Lower lobe of right lung (tissue), 2 donors: ENCODE results near the gene GTF2F2. TPM values are rescaled to one million over a fixed set of nuclear protein-coding genes. Genes with fewer than 3 reads are reported as not detected.

Source experiments
- ATAC-seq, 2 donors: fragments of 200-7000 bp; cut with Tn5 transposase; one replicate each; pipeline ENCODE4 v1.9.1; 2020 to 2022; ENCODE audit warnings: mild to moderate bottlenecking in 2 of 2, moderate library complexity in 2 of 2
- DNase-seq: peaks from one replicate; pipeline ENCODE4 v3.0.0-alpha.2; 2020
- H3K27ac ChIP-seq: fragments of 200-600 bp; one replicate; pipeline ENCODE4 v1.8.0; 2022
- H3K27me3 ChIP-seq: fragments of 200-600 bp; one replicate; pipeline ENCODE4 v1.8.0; 2022; ENCODE audit warnings: low read depth
- H3K36me3 ChIP-seq: fragments of 200-600 bp; one replicate; pipeline ENCODE4 v1.8.0; 2022; ENCODE audit warnings: mild to moderate bottlenecking
- H3K4me1 ChIP-seq: fragments of 200-600 bp; one replicate; pipeline ENCODE4 v1.8.0; 2022
- H3K4me3 ChIP-seq: fragments of 200-600 bp; one replicate; pipeline ENCODE4 v1.8.0; 2022; ENCODE audit warnings: mild to moderate bottlenecking
- H3K9me3 ChIP-seq: fragments of 200-600 bp; one replicate; pipeline ENCODE4 v1.8.0; 2022
- intact Hi-C: fragments of 100-400 bp; cut with DNase I; formaldehyde crosslinking; loops from one replicate; pipeline ENCODE4 v1.11.0; 2022
- total RNA-seq: library from RNA; stranded (reverse); fragmentation: NEBNext Ultra II Directional; extraction: Animal tissue kit (Norgen Biotek cat#: 25700); gene quantifications from one replicate; pipeline ENCODE4 v1.2.1, GENCODE V29; 2021
- TF ChIP-seq, protein P1 (sequence below): fragments of 200-600 bp; IDR thresholded peaks from one replicate; pipeline ENCODE4 v1.8.0; 2022; ENCODE audit warnings: antibody characterized with exemption, mild to moderate bottlenecking
- donor health status: DM: no; HTN: yes; CAD: no; lungs with severe emphysema.

GTF2F2 gene
- total RNA-seq, 1 donor from 2014 or later = 15.2 TPM

- DNase-seq = no peak
- TF ChIP-seq, protein P1, sequence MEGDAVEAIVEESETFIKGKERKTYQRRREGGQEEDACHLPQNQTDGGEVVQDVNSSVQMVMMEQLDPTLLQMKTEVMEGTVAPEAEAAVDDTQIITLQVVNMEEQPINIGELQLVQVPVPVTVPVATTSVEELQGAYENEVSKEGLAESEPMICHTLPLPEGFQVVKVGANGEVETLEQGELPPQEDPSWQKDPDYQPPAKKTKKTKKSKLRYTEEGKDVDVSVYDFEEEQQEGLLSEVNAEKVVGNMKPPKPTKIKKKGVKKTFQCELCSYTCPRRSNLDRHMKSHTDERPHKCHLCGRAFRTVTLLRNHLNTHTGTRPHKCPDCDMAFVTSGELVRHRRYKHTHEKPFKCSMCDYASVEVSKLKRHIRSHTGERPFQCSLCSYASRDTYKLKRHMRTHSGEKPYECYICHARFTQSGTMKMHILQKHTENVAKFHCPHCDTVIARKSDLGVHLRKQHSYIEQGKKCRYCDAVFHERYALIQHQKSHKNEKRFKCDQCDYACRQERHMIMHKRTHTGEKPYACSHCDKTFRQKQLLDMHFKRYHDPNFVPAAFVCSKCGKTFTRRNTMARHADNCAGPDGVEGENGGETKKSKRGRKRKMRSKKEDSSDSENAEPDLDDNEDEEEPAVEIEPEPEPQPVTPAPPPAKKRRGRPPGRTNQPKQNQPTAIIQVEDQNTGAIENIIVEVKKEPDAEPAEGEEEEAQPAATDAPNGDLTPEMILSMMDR = no peak
- no peaks in the 10 kb centered on the region for H3K36me3 ChIP-seq
- H3K9me3 ChIP-seq = no peaks in the 10 kb centered on the region
- ATAC-seq = no peak
- H3K27ac ChIP-seq = no peak overlapping the region
- no peaks in the 10 kb centered on the region for H3K27me3 ChIP-seq
- no peak overlapping the region for H3K4me3 ChIP-seq
- intact Hi-C loops = no loop called here
- no peaks in the 10 kb centered on the region for H3K4me1 ChIP-seq
Observed at GRCh38 chr13:45226024-45226423, 105.7 kb downstream of the GTF2F2 start.

DNA sequence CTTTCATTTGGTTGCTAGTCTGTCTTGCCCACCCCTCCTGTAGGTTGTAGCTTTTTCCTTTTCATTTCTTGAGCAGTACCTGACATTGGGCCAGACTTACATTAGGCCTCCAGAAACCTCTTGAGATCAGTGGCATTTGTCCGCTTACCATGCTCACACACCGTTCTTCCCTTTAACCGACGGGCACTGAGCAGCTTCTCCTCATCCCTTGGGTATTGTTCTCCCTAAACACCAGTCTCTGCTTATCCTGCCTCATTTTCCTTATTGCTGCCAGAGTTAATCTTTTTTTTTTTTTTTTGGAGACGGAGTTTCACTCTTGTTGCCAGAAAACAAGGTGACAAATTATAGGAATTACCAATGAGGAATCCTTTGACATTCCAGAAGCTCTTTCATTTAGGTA lies 107.7 kb downstream of the GTF2F2 start:
- H3K9me3 ChIP-seq = no peaks in the 10 kb centered on the region
- TF ChIP-seq, protein P1 = no peak

DNA sequence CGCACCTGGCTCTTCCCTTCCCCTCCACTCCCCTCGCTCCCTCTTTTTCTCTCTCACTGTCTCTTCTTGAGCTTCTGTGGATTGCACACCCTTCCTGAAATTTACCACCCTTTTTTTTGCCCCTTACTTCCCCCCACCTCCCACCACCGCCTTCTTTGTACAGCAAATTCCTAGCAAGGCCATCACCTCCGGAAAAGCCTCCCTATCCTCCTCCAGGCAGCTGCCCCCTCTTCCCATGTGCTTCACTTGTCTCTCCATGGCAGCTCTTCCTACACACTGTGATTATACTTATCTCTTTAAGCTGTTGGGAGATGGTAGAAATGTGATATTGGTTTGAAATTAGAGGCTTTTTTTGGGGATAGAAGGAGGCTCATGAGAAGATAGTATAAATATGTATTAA lies 108.9 kb downstream of the GTF2F2 start:
- H3K4me3 ChIP-seq = no peak overlapping the region
- H3K36me3 ChIP-seq = no peaks in the 10 kb centered on the region
- TF ChIP-seq, protein P1 = no peak

More for the DNA sequence above, 107.7 kb downstream of the GTF2F2 start:
- intact Hi-C loops = no loop called here
- no peaks in the 10 kb centered on the region for H3K27me3 ChIP-seq
- ATAC-seq (no peak), DNase-seq (no peak)
- H3K4me1 ChIP-seq = no peaks in the 10 kb centered on the region
- no peak overlapping the region for H3K4me3 ChIP-seq
- no peak overlapping the region for H3K27ac ChIP-seq
- no peaks in the 10 kb centered on the region for H3K36me3 ChIP-seq

GRCh38 chr13:45231305-45231704 lies 111.0 kb downstream of the GTF2F2 start:
- no peaks in the 10 kb centered on the region for H3K27me3 ChIP-seq
- TF ChIP-seq, protein P1 = no peak
- no peak overlapping the region for H3K4me3 ChIP-seq
- no peak for ATAC-seq
- H3K9me3 ChIP-seq = no peaks in the 10 kb centered on the region
- H3K27ac ChIP-seq = no peak overlapping the region
- no peaks in the 10 kb centered on the region for H3K4me1 ChIP-seq
- no peak for DNase-seq
- intact Hi-C loops = no loop called here
- H3K36me3 ChIP-seq = no peaks in the 10 kb centered on the region

More for the DNA sequence above, 108.9 kb downstream of the GTF2F2 start:
- ATAC-seq (no peak), DNase-seq (no peak)
- Histone ChIP-seq H3K4me1 (no peaks in the 10 kb centered on the region), H3K27me3 (no peaks in the 10 kb centered on the region), H3K27ac (no peak overlapping the region), H3K9me3 (no peaks in the 10 kb centered on the region)
- intact Hi-C loops = no loop called here

DNA sequence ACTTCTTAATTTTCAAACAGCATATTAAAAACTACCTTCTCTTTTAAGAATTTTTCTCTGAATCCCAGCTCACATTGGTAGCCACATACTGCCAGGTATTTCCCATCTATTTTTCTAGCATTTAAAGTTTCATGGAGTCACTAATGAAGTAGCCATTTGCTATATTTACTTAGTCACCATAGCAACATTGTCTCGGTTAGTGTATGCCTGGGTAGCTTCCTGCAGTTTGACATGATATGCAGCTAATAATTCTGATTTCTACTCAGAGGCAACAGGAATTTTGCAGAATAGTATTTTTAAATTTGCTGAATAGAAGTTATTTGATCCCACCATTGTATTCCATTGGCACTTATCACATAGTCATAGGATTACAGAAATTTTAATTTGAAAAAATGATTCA lies 111.4 kb downstream of the GTF2F2 start:
- intact Hi-C loops = no loop called here
- no peak for DNase-seq
- Histone ChIP-seq H3K36me3 (no peaks in the 10 kb centered on the region), H3K27ac (no peak overlapping the region), H3K9me3 (no peaks in the 10 kb centered on the region), H3K4me3 (no peak overlapping the region), H3K4me1 (no peaks in the 10 kb centered on the region), H3K27me3 (no peaks in the 10 kb centered on the region)
- no peak for ATAC-seq
- TF ChIP-seq, protein P1 = no peak

- ATAC-seq (no peak), DNase-seq (no peak)
- intact Hi-C loops = no loop called here
- Histone ChIP-seq H3K27ac (no peak overlapping the region), H3K36me3 (no peaks in the 10 kb centered on the region), H3K4me3 (no peak overlapping the region), H3K4me1 (no peaks in the 10 kb centered on the region), H3K9me3 (no peaks in the 10 kb centered on the region), H3K27me3 (no peaks in the 10 kb centered on the region)
- TF ChIP-seq, protein P1 = no peak
Observed at GRCh38 chr13:45232591-45232990, 112.3 kb downstream of the GTF2F2 start.
